NCI-H345 treated with DMSO at 0.1 percent for 48 hours (cell line): ENCODE results near the gene RAP1GDS1.
"Not testable (repeated sequence)": the region's sequence is repeated elsewhere in the genome, so short reads cannot be mapped to it uniquely, and the experiment has no call there.

ENCODE experiments used
- DNase-seq: peaks from one replicate; lab custom pipeline; 2025; ENCODE audit not compliant: unreplicated experiment; lab: John Stamatoyannopoulos, UW

Gene RAP1GDS1

GRCh38 chr4:98430708-98431403, 169.7 kb downstream of the RAP1GDS1 start:
- no peak for DNase-seq

- DNase-seq: no peak
These were observed 172.5 kb downstream of the RAP1GDS1 start for GRCh38 chr4:98433691-98434090.

DNA sequence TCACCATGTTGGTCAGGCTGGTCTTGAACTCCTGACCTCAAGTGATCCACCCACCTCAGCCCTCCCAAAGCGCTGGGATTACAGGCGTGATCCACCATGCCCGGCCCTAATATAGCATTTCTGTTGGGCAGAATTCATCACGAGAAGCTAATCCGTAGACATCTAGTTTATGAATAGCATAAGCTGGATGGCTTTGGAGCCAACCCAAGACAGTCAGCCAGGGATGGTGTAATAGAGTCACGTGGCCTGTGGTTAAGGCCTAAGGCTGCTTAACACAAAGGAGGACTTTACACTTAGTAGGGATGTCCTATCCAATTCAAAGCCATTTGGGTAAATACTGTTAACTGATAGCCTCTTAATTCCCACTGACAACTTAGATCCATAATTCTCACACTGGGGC, 173.6 kb downstream of the RAP1GDS1 start:
- DNase-seq: no peak

- no peak for DNase-seq
These were observed 183.2 kb downstream of the RAP1GDS1 start for GRCh38 chr4:98444371-98444770.

GRCh38 chr4:98446499-98447375, 185.6 kb downstream of the RAP1GDS1 start:
- DNase-seq: no peak

- DNase-seq: no peak
These were observed 186.5 kb downstream of the RAP1GDS1 start for GRCh38 chr4:98447648-98448047.

DNA sequence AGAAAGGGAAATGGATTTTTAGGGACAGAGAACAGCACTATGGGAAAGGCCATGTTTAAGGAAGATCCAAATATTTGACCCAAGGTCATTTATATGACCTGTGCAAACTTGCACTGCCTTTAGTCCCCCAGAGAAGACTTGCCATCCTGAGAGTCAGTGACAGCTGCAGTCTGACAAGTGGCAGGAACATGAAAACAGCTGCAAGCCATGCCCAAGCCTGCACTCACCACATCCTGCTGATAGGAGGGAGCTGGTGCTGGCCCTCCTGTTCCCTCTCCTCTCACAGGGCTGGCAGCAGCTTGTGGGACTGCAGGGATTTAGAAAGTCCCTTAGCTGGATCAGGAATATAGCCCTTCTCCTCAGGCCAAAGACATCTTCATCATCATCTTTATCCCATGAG, 187.7 kb downstream of the RAP1GDS1 start:
- DNase-seq: no peak

DNA sequence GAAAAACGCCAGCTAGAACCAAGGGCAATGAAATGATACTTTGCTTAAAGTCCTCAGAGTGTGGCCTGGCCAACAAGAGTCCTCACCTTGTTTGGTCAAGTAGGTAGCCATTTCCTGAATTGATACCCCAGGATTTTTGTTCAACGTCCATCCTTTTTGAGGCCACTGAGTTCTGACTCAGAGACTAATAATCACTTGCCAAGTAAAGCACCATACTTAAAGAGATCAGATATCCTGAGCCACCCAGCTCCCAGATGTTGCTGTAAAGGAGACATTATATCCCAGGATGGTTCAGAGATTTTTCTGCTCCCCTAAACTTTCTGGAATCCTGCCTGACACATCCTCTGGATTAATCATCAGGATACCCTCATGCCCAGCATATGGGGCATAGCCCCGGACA, 190.9 kb downstream of the RAP1GDS1 start:
- no peak for DNase-seq

GRCh38 chr4:98457422-98457821, 196.2 kb downstream of the RAP1GDS1 start:
- not testable (repeated sequence) for DNase-seq

DNA sequence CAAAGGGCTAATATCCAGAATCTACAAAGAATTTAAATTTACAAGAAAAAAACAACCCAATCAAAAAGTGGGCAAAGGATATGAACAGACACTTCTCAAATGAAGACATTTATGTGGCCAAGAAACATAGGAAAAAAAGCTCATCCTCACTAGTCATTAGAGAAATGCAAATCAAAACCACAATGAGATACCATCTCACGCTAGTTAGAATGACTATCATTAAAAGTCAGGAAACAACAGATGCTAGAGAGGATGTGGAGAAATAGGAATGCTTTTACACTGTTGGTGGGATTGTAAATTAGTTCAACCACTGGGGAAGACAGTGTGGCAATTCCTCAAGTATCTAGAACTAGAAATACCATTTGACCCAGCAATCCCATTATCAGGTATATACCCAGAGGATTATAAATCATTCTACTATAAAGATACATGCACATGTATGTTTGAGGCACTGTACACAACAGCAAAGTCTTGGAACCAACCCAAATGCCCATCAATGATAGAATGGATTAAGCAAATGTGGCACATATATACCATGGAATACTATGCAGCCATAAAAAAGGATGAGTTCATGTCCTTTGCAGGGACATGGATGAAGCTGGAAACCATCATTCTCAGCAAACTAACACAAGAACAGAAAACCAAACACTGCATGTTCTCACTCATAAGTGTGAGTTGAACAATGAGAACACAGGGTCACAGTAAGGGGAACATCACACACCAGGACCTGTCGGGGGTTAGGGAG, 200.1 kb downstream of the RAP1GDS1 start:
- not testable (repeated sequence) for DNase-seq

- no peak for DNase-seq
These were observed 201.3 kb downstream of the RAP1GDS1 start for GRCh38 chr4:98462487-98462886.

DNA sequence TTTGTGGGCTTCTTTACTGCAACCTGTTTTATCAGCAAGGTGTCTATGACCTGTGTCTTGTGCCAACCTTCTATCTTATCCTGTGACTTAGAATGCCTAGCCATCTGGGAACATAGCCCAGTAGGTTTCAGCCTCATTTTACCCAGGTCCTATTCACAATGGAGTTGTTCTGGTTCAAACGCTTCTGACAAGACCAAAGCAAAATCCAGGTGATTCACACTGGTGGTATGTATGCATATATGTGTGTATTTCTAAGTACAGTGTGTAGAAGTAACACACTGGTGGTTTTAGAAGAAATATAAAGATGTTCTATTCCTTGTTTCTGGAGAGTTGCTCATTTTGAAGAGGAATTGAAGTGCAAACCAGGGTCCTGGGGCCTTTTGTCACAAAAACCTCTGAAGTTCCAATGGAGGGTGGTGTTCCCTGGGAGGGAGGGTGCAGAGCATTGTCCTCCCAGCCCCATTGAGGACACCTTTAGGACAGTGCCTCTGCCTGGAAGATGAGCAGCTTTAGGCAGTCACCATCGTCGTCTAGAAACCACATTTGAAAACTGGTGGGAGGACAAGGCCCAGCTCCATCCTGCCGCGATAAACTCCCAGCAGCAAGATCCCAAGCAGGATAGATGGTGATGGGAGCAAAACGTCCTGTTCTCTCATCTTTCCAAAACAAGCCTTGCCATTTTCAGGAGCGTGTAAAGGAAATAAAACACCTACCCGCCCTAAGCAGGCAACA, 205.8 kb downstream of the RAP1GDS1 start:
- DNase-seq: no peak

- peak; percentile 54 for DNase-seq
These were observed 206.5 kb downstream of the RAP1GDS1 start for GRCh38 chr4:98467627-98468072.

DNA sequence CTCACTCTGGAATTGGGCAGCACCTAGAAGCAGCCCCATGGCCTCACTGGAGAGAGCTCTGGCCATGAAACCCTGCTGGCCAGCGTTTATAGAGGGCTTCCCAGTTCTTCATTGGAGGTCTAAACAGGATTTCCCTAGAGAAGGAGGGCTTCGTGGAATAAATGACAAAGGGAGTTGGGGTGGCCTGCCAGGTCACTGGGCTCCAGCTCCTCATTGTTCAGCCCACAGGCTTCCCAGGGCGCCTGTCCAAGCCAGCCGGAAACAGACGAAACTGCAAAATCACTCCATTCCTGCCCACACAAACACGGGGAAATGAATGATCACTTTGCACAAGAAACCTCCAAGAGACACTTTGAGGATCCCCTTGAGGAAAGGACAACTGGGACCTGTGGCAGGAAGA, 207.5 kb downstream of the RAP1GDS1 start:
- no peak for DNase-seq

DNA sequence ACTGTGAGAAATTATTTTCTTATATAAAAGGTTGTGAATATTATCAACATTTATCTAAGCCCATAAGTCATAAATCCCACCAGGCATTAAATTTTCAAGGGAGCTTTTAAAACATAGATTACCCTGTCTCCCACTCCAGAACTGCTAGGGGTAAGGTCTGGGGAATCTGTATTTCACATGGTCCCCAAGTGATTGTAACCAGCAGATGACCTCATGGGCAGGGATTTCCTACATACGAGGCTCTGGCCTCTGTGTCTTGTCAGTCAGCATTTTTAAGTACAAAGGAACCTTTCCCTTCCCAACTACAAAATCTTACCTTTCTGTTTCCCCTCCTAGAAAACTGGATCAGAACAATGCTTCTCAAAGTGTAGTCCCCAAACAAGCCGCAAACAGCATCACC, 208.6 kb downstream of the RAP1GDS1 start:
- DNase-seq: no peak

- no peak for DNase-seq
These were observed 209.2 kb downstream of the RAP1GDS1 start for GRCh38 chr4:98470366-98470765.

DNA sequence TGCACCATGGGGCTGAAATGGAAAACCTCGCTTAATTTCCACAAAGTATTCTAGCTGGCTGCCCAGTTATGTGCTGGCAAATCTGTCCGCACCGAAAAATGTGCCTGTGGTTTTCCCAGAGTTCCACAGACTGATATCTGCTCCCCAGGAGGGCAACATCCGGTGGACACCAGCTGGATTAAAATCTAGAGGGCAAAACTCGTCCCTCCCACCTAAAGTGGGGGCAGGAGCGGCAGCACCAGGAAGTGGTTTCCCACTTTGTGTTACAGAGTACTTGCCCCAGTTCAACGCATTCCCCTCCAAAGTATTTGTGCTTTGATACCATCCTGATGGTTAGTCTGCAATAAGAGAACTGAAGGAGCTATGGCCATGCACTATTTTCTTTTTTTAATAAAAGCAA, 209.6 kb downstream of the RAP1GDS1 start:
- DNase-seq: no peak

GRCh38 chr4:98473046-98473445, 211.9 kb downstream of the RAP1GDS1 start:
- DNase-seq: no peak

GRCh38 chr4:98474408-98474844, 213.2 kb downstream of the RAP1GDS1 start:
- no peak for DNase-seq

- DNase-seq: no peak
These were observed 215.7 kb downstream of the RAP1GDS1 start for GRCh38 chr4:98476891-98477290.

DNA sequence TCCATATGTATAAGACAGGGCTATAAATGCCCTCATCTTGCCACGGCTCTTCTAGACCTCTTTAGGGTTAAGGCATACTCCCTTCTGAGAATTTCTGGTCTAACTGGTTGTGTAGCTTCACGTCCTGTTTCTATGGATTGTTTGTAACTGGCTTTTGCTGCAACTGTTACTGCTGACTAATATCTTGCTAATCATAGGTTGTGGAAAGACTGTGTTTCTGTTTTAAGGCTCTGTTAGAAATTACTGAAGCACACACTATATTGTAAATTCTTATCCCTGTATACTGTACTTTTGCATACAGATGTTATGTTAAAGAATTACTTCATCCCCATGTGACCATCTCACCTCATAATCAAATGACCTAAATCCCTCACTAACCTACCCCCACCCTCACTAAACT, 218.4 kb downstream of the RAP1GDS1 start:
- not testable (repeated sequence) for DNase-seq
